Sigmoid colon (tissue), 4 donors: ENCODE data around the gene SREBF1.

Experiments used
- CTCF ChIP-seq, 4 experiments: fragments of 450-650 bp in 3 of 4; fragments of 200-600 bp in 1 of 4; IDR thresholded peaks; one replicate each; pipeline ENCODE4 v1.5.1; 2016 to 2019; ENCODE audit warnings: antibody characterized with exemption in 4 of 4, mild to moderate bottlenecking in 3 of 4, moderate library complexity in 2 of 4
- EP300 ChIP-seq, 4 donors: sonication (generic); formaldehyde crosslinking; IDR thresholded peaks; one replicate each; pipeline ENCODE4 v1.6.1; 2017; ENCODE audit warnings: antibody characterized with exemption in 4 of 4
- POLR2A ChIP-seq, 2 donors: fragments of 450-650 bp; IDR thresholded peaks; one replicate each; pipeline ENCODE4 v1.6.1; 2016; ENCODE audit warnings: antibody characterized with exemption in 2 of 2, mild to moderate bottlenecking in 2 of 2, moderate library complexity in 2 of 2
- POLR2AphosphoS5 ChIP-seq, 4 donors: sonication (generic); formaldehyde crosslinking; IDR thresholded peaks; one replicate each; pipeline ENCODE4 v1.6.1; 2017; ENCODE audit warnings: antibody characterized with exemption in 4 of 4

- no peak for TF ChIP-seq POLR2A (IDR thresholded peaks at IDR 0.05)
- no peak for TF ChIP-seq CTCF (IDR thresholded peaks at IDR 0.05)
- no peak for TF ChIP-seq POLR2AphosphoS5 (IDR thresholded peaks at IDR 0.05)
- no peak for TF ChIP-seq EP300 (IDR thresholded peaks at IDR 0.05)
These were observed 30.0 kb downstream of the SREBF1 start for GRCh38 chr17:17806611-17807274.
